RKO (cell line): ENCODE results near the gene HYAL2.
A peak's percentile ranks its signal among the peaks of the same experiment; 100 is the strongest.

Experiments used
- DNase-seq: peaks from one replicate; pipeline ENCODE4 v3.0.0-alpha.2; 2016; ENCODE audit warnings: low spot score

HYAL2 gene

DNA sequence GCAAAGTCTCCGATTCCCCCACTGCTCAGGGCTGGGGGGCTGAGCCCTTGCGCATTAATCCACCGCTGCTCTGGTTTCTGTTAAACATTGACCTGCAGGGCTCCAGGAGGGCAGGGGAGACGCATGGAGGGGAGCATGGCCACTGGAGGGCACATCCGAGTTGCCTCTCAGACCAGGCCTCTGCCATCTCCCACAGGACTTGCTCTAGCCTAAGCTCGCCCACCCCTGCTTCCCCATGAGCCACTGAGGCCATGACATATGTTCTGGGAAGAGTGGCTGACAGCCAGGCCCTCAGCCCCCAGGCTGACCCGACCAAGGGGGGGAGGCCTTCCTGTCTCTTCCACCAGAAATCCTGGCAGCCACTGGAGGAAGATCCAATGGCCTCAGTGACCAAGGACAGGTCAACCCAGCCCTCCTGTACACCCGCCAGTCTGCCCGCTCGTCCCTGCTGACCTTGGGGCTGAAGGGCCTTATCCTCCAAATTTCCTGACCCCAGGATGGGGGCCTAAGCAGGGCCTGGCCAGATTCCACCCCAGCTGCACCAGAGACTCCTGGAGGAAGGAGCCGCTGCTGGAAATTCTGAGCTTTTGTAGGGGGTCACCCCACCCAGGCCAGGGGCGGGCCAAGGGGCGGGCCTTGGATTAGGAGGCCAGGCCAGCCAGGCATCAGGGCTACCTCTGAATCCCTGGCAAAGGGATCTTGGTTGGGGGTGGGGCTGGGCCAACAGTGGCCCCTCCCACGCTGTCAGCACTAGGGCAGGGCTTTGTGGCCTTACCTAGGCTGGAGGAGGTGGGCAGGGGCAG is 19.3 kb downstream of the HYAL2 start, which contains the start of gene HYAL1:
TSS of gene HYAL1 (minus strand) at position 562 of the 803 bp plus-strand sequence. CDS start 618 bp downstream, outside the sequence.
- DNase-seq = no peak

DNA sequence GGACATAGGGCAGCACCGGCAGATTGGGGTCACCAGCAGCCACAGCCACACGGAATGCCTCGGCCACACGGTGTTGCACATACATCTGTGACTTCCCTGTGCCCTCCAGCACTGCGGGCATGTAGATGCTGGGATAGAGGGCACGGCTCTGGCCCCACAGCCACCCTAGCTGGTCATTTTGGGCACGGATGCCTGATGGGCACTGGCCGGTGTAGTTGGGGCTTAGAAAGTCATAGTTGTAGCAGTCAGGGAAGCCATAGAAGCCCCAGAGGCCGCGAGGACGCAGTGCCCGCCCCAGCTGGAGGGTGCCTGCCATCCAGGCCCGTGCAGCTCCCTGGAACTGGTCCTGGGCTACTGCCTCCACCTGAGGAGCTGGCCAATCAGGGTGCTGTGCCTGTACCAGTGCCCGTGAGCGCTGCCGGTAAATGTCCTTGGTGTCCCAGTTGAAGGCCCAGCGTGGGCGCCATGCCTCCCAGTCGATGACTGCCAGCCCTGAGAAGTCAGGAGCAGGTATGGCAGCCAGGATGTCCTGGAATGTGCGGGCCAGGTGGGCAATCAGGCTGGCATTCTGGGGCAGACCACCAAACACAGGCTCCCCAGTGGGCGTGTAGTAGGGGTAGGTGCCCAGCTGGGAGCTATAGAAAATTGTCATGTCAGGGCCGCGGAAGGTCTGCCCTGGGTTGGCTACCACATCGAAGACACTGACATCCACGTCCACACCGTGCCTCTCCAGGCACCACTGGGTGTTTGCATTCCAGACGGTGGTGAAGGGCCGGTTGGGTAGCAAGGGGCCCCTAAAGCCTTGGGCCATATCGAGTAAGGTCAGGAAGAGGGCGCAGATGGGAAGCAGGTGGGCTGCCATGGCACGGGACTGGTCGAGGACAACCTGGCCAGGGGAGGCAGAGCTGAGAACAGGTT is 20.2 kb downstream of the HYAL2 start:
- no peak for DNase-seq

DNA sequence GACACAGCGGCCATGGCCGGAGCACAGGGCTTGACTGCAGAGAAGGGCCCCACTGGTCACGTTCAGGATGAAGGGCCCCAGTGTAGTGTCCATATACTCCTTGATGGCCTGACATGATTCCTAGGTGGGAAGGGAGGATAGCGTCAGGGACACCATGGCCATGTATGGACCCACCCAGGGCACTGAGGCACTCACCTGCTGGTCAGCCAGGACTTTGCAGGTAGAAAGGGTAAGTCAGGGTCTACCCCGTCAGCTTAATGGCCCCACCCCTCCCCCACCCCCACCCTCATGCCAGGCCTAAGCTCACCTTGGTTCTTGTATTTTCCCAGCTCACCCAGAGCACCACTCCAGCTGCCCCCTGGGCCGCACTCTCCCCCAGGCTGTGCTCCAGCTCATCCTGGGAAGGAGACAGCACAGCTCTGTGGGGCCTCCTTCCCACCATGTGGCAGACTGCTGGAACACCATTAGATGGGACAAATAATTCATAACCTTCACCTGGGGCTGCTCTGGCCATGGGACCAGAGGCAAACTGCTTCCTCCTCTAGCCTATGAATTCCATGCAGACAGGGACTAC is 21.8 kb downstream of the HYAL2 start:
- no peak for DNase-seq

DNA sequence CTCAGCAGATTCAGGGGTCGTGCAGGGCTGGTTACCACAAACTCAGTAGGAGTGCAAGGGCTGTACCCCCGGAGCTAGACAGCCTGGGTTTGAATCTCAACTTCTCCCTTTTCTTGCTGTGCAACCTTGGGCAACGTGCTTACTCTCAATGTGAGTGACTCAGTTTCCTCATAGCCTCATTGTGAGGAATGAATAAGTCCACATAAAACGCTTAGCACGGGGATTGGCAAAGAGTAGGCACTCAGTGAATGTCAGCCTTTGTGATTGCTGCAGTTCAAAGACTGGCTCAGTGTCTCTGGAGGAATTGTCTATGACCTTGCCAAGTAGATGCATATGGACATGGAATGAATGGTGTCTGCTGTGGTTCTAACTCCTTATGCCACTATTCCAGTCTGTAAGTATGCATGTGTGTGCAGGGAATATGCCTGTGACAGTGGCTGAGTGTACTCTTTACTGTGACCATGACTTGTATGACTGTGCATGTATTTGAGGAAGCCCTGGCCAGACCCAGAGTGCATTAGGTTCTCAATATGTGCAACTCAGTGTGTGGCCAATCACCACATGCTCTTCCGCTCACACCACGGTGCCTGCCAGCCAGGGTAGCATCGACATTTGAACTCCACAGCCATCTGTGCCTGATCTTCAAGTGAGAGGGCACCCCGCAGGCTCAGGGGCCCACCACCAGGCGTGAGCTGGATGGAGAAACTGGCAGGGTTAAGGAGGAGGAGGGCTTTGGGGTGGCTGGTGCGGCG is 22.4 kb downstream of the HYAL2 start:
- peak; percentile 80 for DNase-seq

DNA sequence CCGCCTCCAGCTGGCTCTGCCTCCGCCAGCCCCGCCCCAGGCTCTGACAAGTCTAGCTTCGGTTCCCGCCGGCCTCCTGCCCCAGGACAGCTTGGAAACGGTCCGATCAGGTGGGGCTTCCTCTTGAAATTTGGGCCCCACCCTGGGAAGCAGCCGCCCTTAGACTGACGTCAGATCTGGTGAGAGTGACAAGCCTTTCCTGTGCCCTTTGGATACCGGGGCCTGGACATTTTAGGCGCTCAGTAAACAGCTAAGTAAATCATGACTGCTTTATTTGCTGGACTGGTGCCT is 23.0 kb downstream of the HYAL2 start:
- DNase-seq = no peak

DNA sequence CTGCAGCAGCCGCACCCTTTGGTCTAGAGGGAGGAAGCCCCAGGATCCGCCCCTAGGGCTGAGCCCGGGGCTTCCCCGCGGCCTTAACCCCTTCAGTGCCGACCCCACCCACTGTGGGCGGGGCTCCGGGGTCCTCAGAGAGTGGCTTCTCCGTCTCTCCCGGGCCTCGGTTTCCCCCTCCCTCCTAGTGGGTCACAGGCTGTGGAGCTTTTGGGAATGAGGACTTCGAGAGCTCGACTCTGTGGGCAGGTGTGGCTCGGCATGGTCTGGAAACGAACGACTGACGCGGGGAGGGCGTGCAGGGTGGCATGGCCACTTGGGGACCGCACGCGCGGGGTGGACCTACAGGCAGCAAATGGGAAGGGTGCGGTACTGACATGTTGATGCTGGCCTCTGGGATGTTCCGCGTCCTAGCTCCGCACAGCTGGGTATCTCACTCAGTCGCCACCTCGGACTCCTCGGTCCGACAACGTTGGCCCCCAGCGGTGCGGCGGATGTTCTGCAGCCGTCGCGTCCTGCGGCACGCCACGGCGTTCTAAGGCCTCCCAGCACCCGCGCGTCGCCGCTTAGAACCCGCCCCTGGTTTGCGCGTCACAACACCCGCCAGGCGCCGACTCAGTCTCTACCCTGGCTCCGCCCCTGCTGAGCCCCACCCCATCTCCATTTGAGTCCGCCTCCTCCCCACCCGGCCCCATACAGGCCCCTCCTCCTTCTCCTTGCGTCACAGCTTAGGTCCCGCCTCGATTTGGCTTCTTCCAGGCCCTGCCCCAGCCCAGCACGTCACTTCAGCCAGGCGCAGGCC is 23.5 kb downstream of the HYAL2 start, which contains the start of the genes HYAL3 and NAA80:
TSS of gene HYAL3 (minus strand) at position 570 of the 802 bp plus-strand sequence. CDS start 3,803 bp downstream, outside the sequence.
TSS of gene NAA80 (minus strand) at position 570 of the 802 bp plus-strand sequence. CDS start 1,942 bp downstream, outside the sequence.
- DNase-seq = peak; percentile 99

DNA sequence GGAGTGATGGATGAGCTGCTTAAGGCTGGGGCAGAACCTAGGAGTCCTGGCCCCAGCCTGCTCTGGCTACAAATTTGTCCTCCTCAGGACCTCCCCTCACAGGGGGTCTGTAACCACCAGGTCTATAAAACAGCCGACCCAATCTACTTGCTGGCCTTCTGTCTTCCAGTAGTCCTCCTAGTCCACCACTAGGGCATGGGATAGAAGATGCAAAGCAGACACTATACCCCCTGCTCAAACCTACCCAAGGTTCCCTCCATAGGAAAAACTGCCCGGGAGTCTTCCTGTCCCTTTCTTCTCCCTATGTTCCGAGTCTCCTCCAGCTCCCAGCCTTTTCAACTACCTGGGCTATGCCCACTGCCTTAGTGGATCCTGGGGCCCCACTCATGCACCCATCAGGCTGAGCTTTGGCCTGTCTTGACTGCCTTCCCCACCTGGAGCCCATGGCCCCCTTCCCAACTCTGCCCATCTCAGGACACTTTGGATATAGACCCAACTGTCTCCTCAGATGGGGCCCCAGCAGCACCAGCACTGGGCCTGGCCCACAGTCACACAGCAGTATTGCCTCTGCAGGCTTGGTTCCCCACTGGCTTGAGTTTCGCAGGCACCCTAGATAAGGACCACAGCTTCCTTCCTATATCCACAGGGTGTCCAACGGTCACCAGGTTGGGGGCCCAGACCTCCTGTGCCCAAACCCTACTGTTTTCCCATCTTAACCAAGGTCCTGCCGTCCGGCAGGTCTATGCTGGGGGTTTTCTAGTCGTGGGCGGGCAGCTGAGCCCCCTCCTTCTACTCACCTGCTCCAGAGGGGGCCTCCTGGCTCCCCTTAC is 24.4 kb downstream of the HYAL2 start:
- no peak for DNase-seq

DNA sequence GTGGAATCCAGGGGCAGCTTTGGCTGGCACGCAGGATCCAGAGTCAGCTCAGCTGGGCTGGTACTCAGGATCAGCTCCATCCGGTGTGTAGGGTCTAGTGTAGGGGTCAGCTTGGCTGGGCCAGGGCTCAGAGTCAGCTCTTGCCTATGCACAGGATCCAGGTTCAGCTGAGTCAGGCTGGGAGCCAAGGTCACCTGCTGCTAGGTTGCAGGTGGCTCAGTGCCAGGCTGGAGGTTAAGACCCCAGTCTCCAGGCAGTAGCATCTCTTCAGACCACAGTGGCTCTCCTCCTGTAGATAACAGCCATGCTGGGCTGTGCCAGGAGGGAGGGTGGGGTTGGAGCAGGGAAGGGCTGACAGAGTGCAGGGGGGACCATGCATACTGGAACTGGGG is 25.2 kb downstream of the HYAL2 start:
- DNase-seq = no peak

DNA sequence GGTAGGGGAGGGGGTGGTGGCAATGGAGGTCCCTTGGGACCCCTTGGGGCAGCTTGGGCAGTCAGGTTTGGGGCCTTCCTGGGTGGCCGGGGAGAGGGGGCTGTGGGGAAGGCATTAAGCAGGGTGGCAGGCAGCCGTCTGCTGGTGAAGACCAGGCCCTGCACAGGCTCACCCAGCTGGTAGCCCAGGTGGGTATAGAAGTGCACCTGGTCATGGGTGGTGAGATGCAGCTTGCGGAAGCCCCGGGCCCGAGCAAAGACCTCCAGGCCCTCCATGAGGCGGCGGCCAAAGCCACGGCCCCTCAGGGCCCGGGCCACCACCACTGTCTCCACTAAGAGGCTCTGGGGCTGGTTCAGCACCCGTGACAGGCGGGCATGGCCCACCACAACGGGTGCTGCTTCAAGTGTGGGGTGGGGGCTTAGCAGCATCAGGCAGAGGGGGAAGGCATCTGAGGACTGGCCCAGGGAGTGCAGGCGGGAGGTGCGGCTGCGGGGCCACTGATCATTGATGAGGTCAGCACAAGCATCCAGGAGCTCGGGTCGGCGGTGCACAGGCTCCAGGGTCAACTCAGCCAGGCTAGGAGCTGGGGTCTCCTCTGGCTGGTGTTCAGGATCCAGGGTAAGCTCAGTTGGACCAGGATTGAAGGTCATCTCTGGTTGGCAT is 25.7 kb downstream of the HYAL2 start:
- no peak for DNase-seq

DNA sequence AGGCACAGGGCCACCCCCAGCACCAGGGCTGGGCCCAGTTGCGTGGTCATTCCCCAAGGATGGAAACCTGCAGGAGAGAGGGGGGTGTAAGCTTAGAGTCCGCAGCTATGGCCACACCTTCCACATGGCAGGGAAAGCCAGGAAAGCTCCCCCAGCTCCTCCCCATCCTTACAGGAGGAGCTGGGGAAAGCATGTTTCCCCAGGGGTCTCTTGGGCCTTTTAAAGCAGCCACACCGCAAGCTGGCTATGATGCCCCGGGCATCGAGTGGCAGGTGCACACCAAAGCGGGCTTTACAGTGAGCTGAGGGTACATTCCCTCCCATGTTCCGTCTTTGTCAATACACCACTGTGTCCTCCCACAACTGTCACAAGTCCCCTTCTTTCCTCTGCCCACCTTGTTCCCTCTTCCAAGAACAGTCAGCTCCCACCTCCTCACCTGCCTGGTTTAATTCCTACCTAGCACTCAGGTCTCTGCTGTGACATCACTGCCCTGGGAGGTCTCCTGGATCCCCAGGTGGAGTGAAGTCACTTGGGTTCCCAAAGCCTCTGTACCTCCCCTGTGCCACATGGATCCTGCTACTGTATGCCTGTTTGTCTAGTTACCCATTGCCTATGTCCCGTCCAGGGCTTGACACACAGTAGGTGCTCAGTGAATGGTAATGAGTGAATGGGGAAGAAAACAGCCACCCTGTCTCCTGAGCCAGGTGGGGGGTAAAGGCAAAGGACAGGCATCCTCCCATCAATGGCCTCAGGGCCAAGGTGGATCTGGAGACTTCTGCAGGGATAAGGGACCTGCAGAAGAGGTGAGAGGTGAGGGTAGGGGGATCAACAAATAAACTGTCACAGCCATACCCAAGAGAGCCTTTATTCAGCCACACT is 26.8 kb downstream of the HYAL2 start:
- no peak for DNase-seq

DNA sequence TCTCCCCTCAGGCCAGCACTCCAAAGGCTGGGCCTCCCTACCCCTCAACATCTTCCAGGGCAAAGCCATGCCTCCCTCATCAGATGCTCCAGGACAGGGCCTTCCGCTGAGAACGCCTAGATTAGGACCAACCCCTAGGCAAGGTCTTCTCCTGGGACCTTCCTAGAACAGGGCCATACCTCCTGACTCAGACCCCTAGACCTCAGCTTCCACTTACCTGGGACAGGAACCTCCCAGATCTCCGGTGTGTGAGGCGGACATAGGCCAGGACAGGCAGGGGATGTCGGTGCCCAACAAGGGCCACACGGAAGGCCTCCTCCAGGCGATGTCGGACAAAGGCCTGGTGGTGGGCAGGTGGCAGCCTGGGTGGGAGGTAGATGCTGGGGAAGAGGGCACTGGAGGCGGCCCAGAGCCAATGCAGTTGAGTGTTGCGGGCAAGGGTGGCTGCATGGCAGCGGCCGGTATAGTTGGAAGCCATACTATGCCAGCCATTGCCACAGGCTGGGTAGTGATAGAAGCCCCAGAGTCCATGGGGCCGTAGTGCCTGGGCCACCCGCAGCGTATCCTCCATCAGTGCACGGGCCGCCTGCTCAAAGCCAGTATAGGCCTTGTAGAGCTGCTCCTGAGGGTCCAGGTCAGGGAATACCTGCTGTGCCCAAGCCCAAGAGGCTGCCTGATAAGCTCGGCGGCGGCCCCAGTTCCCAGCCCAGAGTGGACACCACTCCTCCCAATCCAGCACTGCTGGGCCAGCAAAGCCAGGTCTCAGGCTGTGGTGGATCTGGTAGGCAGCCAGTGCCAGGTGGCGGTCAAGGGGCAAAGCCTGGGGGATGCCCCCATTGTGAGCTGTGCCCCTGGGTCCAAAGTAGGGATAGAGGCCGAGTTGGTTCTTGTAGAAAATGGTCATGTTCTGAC is 27.8 kb downstream of the HYAL2 start:
- DNase-seq = no peak

DNA sequence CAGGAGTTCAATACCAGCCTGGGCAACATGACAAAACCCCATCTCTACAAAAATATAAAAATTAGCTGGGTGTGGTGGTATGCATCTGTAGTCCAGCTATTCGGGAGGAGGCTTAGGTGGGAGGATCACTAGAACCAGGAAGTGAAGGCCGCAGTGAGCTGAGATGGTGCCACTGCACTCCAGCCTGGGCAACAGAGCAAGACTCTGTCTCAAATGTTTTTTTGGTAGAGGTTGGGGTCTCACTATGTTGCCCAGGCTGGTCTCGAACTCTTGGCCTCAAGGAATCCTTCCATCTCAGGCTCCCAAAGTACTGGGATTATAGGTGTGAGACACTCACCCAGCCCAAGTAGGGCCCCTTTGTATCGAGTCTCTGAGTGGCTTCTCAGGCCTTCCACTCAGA is 28.5 kb downstream of the HYAL2 start:
- no peak for DNase-seq

DNA sequence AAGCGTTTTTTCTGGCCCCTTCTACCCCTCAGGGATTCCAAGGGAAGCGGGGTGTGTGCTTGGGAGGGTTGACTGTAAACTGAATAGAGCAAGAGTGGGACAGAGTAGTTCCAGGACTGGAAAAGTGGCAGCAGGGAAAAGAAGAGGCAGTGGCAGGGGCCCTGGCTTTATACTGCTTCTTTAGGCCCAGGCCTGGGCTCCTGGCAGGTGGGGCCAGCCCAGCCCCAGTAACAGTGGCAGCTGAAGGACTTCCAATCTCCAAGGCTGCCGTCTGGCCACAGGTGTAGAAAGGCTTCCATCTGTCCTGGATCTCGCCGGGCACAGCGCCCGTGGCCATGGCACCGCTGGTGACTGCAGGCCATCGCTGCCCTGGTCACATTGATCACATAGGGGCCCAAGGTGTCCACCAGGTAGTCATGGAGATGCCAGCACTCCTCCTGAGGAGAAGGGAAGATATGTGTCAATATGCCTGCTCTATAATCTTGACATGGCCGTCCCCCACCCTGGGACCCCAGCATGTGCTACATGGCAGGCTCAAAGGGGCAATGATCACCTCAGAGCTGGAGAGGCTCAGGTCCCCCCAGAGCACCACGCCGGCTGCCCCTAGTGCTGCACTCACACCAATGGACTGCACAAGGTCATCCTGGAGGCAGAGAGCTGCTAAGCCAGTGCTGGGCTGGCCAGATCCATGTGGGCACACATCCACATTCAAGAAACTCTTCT is 29.3 kb downstream of the HYAL2 start:
- DNase-seq = no peak

DNA sequence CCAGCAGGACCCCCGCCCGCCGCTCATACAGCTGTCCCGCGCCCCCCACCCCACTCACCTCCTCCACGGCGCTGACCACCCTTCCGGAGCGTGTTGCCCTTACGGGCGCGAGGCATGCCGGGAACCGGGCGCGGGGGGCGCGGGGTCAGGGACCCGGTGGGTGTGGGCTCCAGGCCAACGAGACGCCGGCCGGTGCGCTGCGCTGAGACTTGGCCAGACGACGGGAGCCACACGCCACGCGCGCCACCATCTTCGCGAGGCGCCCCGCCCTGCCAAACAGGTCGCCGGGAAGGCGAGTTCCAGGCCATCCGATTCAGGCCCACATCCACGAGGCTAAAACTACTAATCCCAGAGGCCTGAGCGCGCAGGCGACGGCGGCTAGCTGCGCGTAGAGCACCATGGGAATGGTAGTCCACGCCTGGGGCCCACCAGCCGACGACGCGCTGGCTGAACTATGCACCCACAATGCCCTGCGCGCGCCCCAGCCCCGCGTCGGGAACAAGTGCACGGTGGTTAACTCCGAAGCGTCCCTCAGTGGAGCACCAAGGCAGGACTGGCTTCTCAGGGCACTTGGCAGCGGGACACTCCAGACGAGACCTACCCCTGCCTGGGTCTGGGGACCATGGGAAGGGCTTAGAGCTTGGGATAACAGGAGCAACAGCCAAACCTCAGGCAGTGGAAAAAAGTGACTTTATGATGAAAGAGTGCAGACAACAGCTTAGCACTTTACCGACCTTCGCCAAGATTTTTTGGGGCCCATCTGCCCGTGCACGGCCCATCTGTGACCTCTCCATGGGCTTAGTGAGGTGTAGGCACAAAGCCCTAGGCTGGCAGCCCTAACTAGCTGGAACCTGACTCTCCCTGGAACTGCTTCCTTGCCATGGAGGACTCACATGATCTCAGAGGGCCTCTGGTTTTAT is 30.1 kb downstream of the HYAL2 start, which contains the start of gene IFRD2:
TSS of gene IFRD2 (minus strand) at position 271 of the 920 bp plus-strand sequence. CDS start at position 116, 155 bp downstream.
- DNase-seq = peak; percentile 98

DNA sequence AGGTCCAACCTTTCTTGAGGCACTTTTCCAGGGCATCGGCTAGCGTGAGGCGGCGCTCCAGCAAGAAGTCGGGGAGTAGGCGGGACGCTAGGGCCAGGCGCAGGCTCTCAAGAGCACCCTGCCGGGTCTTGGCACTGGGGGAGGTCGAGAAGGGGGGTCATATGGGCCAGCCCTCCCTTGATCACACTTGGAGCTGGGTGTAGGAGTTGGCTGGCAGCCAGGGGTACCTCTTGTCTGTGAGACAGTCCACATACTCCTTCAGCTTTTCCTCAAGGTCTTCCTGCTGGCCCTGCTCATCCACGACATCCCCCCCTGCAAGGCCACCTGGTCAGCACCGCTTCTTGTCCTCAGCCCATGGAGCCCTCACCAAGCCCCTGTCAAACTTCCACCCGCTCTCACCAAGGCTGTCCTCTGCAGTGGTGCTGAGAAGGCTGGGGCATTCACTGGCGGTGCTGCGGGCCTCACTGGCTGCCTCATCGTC is 32.3 kb downstream of the HYAL2 start:
- no peak for DNase-seq
